Suprapubic skin (tissue), 4 donors: ENCODE results near the gene SIN3B.

Experiments
- CTCF ChIP-seq, 2 donors: fragments of 200-600 bp in 1 of 2; fragments of 450-650 bp in 1 of 2; sonication (generic) in 1 of 2; IDR thresholded peaks; one replicate each; pipeline ENCODE4 v1.5.1; 2016 to 2019; ENCODE audit warnings: antibody characterized with exemption in 2 of 2, mild to moderate bottlenecking in 1 of 2, moderate library complexity in 1 of 2
- POLR2A ChIP-seq, 2 donors: fragments of 450-650 bp; IDR thresholded peaks; one replicate each; pipeline ENCODE4 v1.6.1; 2017; ENCODE audit warnings: antibody characterized with exemption in 2 of 2, mild to moderate bottlenecking in 2 of 2, moderate library complexity in 2 of 2
- POLR2AphosphoS5 ChIP-seq, 3 donors: sonication (generic); formaldehyde crosslinking; IDR thresholded peaks; one replicate each; pipeline ENCODE4 v1.6.1; 2017; ENCODE audit warnings: antibody characterized with exemption in 3 of 3

GRCh38 chr19:16836115-16837034 lies 7.2 kb downstream of the SIN3B start:
- TF ChIP-seq POLR2A (IDR thresholded peaks at IDR 0.05) (no peak), CTCF (IDR thresholded peaks at IDR 0.05) (no peak), POLR2AphosphoS5 (IDR thresholded peaks at IDR 0.05) (no peak)
